HG03342 (cell line): Measurements from ENCODE around the gene NTRK3.
"Not testable (repeated sequence)": the region's sequence is repeated elsewhere in the genome, so short reads cannot be mapped to it uniquely, and the experiment has no call there.

Source experiments
- ATAC-seq: cut with Tn5 transposase; IDR thresholded peaks from one replicate; pipeline ENCODE4 v1.9.1; 2021; ENCODE audit warnings: mild to moderate bottlenecking, moderate library complexity; ENCODE audit not compliant: unreplicated experiment

The NTRK3 gene

DNA sequence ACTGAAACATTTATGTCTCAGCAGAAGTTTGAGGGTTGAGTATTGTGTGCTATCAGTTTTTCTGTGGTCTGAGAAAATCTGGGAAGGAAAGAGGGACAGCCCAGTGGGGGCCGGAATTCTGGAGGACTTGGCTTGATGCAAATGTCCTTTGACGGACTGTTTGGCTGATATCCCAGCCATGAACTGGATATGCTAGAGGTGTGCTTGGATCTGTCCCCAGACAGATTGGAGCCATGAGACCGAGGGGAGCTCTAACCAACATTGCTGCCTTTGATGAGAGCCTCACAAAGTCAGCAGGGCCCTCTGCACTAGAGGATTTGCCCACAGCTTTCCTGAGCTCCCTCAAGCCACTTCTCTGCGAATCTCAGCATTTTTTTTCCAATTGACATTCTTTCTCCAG is 405.6 kb downstream of the NTRK3 start:
- no peak for ATAC-seq

DNA sequence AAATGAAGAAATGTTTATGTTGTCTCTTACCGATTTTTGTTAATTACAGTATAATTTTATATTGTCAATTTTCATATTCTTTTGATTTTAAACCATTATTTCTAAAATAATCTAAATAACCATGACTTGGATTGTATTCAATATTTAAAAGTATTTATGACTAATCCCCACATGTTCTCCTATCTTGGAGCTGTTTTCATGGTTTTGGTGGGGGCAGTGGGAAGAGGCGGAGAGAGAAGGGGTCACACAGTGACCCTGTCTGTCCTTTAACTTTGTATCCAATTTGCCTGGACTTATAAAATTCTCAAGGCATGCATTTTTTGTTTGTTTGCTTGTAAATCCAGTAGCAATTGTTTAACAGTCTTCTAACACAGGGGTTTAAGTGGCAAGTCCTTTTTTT is 407.4 kb downstream of the NTRK3 start:
- no peak for ATAC-seq

DNA sequence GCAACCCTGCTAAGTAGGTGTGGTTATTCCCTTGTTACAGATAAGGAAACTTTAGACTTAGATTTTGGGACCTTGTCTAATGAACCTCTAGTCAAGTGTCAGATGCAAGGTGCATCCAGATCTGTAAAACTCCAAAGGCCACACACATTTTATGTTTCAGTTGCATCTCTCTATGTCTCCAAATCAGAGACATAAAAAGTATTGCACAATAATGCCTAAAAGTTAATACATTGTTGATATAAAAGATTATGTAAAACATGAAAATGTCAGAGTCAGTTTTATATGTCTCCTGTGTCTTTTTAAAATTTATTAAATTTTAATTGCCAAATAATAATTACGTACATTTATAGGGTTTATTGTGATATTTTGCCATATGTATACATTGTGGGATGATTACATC is 408.5 kb downstream of the NTRK3 start:
- no peak for ATAC-seq

DNA sequence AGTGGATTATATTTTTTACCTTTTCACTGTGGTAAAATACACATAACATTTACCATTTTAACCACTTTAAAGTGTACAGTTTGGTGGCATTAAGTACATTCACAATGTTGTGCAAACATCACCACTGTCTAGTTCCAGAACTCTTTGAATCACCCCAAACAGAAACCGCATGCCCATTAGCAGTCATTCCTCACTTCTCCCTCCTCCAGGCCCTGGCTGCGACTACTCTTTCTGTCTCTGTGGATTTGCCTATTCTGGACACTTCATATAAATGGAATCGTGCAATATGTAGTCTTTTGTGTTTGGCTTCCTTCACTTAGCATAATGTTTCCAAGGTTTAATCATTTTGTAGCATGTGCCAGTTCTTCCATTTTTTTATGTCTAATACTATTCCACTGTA is 409.8 kb downstream of the NTRK3 start:
- no peak for ATAC-seq

DNA sequence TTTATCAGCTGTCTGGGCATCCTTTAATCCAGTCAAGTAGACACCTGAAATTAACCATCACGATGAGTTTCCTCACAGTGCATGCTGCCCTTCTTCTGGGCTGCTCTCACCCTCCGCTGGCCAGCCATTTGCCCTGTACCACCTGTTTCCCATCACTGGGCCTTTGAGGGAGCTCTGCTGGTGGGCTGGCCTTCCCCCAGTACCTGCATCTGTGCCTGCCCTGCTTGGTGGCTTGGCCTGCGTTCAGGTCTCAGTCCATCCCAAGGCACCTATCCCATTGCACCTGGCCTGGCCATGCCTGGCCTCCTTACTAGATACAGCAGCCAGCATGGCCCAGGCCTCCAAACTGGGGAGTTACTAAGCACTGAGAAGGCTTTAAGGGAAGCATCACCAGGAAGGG is 413.2 kb downstream of the NTRK3 start:
- no peak for ATAC-seq

DNA sequence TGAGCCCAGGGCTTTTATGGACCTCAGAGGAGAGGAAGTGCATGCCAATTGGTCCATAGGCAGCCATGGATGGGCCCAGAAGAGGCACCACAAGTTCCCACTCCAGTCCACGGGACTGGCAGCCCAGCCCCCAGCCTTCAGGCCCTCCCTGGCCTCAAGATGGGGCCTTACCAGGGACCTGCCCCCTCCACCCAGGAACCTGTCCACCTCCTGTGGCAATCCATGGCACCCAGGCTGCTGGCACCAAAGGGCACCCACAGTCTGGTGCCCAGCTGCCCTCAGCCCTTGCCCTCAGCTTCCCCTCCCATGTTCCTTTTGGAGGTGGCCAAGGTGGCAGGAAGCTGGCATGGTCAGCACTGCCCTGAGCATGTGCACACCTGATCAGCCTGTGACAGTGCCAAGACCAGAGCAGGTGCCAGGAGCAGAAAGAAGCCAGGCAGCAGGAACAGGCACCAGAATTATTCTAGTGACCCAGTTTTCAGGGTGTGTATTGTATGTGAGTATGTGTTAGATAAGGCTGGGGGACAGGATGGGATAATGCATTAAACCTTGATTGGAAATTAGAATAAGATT is 415.0 kb downstream of the NTRK3 start:
- ATAC-seq: no peak

DNA sequence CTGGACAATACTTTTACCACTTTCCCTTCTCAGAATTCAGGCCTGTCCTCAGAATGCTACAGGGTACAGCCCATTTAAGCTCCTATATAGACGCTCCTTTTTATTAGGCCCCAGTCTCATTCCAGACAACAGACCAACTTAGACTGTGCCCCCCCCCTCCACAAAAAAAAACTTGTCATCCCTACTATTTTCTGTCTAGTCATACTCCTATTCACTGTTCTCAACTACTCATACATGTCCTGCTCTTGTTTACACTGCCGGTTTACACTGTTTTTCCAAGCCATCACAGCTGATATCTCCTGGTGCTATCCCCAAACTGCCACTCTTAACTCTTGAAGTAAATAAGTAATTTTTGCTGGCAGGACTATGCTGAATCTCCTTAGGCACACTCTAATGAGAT is 420.7 kb downstream of the NTRK3 start:
- ATAC-seq: not testable (repeated sequence)

DNA sequence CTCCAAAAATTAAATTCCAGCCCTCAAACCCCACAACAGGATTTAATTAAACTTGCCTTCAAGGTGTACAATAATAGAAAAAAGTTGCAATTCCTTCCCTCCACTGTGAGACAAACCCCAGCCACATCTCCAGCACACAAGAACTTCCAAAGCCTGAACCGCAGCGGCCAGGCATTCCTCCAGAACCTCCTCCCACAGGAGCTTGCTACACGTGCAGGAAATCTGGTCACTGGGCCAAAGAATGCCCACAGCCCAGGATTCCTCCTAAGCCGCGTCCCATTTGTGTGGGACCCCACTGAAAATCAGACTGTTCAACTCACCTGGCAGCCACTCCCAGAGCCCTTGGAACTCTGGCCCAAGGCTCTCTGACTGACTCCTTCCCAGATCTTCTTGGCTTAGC is 423.2 kb downstream of the NTRK3 start:
- ATAC-seq: not testable (repeated sequence)

DNA sequence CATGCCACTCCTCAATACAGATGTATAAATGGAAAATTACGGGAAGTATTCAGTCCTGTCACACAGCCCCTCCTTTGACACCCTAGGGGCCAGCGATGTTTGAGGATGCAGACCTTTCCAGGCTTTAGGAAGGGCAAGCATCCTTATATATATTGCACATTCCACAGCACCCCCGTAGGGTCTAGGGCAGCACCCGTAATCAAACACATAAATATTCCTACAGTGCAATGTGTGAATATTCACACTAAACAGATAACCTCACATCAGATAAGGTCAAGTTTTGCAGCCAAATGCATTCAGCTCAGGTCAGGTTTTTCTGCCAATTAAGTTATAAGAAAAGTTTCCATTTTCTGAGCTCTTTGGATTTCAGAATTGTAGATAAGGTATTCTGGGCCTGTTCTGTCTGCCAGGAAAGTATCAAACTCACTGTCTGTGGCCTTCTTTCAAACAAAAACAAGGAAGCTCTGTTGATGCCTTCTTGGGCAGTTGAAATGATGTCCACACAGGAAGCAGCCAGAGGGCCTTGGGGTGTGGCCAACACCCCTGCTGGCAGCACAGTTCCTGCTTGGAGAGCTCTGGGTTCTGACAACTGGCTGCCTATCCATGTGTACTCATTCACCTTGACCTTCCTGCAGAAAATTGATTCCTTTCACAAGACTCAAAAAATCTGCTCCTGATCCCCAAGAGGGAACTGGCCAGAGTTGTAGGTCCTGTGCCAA is 427.0 kb downstream of the NTRK3 start:
- ATAC-seq: no peak

DNA sequence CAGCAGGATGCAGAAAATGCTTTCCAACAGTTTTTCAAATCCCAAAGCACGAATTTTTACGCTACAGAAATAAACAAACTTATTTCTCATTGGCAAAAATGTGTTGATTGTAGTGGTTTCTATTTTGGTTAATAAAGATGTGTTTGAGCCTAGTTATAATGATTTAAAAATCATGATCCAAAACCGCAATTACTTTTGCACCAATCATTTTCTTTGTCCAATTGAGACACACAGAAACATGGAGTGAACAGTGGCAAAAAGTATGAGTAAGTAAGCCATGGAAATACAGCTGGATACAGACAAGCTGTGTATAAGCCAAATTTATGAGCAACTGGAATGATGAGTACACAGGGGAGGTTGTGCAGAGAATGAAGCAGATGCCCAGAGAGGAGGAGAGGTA is 427.9 kb downstream of the NTRK3 start:
- ATAC-seq: no peak

DNA sequence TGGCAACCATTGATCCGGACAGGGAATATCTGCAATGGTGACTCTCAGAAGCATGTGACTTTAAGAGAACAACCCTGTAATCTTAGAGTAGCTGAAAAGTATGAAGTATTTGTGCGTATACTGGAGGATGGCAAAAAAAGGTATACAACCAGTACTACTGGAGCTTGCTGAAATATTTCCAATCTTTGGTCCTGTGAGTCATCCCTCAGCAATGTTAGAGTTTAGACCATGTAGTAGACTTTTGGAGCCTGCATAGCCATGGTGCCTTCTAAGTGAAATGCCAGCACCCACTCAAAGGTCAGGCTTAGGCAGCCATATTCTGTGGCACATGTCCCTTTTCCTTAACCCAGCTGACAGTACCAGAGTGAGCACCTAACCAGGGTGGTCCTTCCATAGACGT is 429.4 kb downstream of the NTRK3 start:
- no peak for ATAC-seq

DNA sequence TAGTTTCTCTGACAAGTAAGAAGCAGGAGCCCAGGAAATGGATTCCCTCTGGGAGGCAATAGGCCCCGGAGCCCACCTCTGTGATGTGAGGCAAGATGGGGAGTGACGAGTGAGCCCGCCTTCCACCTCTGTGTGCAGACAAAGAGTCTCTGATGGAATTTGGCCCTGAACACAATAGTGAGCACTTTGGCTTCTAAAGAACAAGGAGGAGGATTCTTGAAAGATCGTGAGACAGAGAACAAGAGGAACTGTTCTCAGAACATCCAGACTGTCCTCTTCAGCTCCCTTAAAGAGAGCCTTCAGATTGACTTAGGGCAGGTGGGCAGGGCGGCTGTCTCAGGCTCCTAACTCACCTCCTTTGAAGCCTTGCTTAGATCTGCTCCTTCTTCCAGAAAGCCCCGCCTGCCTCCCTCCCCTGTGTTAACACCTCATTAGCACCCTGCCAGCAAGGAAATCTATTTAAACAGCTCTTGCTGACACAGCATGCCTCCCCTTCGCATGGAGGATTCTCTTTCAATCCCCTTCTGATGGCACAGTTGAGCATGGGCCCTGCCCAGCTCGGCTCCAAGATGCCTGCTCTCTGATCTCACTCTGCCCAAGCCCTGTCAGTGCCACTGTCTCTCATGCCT is 430.3 kb downstream of the NTRK3 start:
- no peak for ATAC-seq

DNA sequence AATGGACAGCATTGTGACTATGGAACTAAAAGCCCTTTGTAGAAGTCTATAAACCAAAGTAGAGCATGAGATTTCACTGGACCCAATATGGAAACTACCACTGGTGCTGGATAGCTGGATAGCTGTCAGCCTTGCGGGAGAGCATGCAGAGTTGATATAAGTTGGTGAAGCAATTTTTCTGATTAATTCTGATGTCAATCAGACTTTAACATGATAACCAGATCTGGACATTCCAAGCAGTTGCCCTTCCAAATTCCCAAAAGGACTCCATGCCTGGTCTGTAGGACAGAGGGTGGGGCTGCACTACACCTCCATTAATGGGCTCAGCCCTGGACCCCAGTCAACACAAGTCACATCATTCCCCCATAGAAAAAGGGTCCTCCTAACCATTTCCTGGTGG is 437.8 kb downstream of the NTRK3 start:
- ATAC-seq: no peak

DNA sequence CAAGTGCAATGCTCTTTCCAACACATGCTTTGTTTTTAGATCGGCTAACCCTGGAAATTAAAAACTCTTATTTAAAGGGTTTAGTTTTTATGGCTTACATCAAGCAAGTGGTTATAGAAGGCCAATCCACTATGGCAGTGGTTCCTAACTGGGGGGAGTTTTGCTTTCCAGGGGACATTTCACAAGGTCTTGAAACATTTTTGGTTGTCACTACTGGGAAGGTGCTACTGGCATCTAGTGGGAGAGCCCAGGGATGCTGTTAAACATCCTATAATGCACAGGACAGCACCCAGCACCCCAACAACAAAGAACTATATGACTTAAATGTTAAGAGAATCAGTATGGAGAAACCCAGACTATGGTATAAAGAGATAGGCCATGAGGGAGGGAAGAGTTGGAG is 439.0 kb downstream of the NTRK3 start:
- no peak for ATAC-seq

DNA sequence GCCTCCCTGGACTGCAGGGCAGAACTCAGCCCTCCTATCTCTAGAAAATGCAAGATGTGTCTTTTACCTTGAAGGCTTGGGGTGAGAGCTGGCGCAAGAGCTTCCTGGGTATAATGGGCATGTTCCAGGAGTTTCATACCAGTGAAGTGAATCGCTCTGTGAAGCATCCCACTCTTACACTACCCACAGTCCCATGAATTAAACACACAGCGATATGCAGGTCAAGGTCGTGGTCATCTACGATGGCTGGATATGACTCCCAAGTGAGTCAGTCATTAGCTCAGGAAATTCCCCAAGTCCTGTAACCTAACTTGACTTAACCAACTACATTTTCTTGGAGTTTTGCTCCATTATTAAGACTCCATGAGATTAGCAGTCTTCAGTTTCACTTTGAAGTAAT is 439.7 kb downstream of the NTRK3 start:
- ATAC-seq: no peak

DNA sequence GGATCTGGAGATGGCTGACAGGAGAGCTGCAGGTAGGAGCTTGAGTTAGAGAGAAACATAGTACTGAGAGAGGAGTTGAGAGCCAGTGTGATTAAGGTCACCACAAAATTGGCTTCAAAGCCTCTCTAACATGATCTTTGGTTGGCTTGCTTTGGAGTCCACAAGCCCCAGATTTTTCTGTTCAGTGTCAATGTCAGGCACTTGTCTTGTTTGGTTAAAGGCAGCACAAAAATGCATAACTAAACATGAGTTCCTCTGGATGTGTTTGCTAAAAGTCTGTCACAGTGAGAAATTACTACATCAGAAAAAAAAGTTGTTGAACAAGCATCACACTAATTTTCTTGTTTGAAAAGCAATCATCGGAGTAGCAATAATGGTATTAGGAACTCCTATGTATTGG is 440.5 kb downstream of the NTRK3 start:
- no peak for ATAC-seq
